ENCODE data around the gene TSC22D3. TPM values are rescaled to one million over a fixed set of nuclear protein-coding genes. Genes with fewer than 3 reads are reported as not detected.

The TSC22D3 gene
- polyA plus RNA-seq, 1 of the 3 experiments (the other 2 are of a cell fraction), result 9.2 TPM

GRCh38 chrX:107713543-107714205 is 61.9 kb downstream of the TSC22D3 start:
- ChIA-PET CTCF (interaction anchor here (1.1 to 1.3 kb wide), 2 partner anchors 54 to 63 kb away, joined by 3 read pairs; partner anchors contain the start of gene NCBP2L), POLR2A (no interaction called here)
- Histone ChIP-seq H2AFZ (ENCODE audit: low read depth) (no peak overlapping the region), H3F3A (replicated peaks; ENCODE audit: insufficient read depth) (no peaks in the 10 kb centered on the region), H3K36me3 (replicated peaks in 1 of 2; ENCODE audit: control insufficient read depth in 1 of 2, insufficient read depth in 2 of 2, low read length in 1 of 2) (no peaks in the 10 kb centered on the region), H3K9ac (no peak overlapping the region), H4K20me1 (ENCODE audit: insufficient read depth) (no peaks in the 10 kb centered on the region), H3K27me3 (ENCODE audit: insufficient read depth) (peaks cover 26% of the 10 kb centered on the region; the same call in 1 of the 2 replicates), H3K9me3 (no peaks in the 10 kb centered on the region), H3K4me3 (ENCODE audit: low read depth in 2 of 2, low read length in 1 of 2) (no peak overlapping the region), H3K4me2 (no peak overlapping the region), H3K4me1 (ENCODE audit: control insufficient read depth in 1 of 2, insufficient read depth in 2 of 2, low read depth in 1 of 2, low read length in 1 of 2) (peaks cover 6 to 13% of the 10 kb centered on the region in 2 experiments; a peak in 2 of 4 replicates), H3K9me2 (no peaks in the 10 kb centered on the region), H3K79me2 (ENCODE audit: insufficient read depth) (no peaks in the 10 kb centered on the region; the same call in 1 of the 2 replicates), H3K27ac (ENCODE audit: low read depth in 2 of 2, low read length in 1 of 2) (no peak overlapping the region)
- TF ChIP-seq RAD21 (IDR thresholded peaks at IDR 0.05; ENCODE audit: low read length) (no peak), GATA2 (CRISPR knock-in tag; IDR thresholded peaks at IDR 0.05) (no peak), JUND (IDR thresholded peaks at IDR 0.05) (no peak), REST (IDR thresholded peaks at IDR 0.05; ENCODE audit: low read depth, low read length) (no peak), MAX (IDR thresholded peaks at IDR 0.05; ENCODE audit: low read depth) (no peak), FOXM1 (IDR thresholded peaks at IDR 0.05; ENCODE audit: low read depth) (no peak), FOXJ3 (CRISPR knock-in tag; IDR thresholded peaks at IDR 0.05) (no peak), ZBTB33 (IDR thresholded peaks at IDR 0.05; ENCODE audit: borderline replicate concordance, low read depth) (no peak), USF2 (IDR thresholded peaks at IDR 0.05; ENCODE audit: borderline replicate concordance, low read depth, low read length) (no peak), GABPA (IDR thresholded peaks at IDR 0.05; ENCODE audit: low read depth) (no peak), NRF1 (IDR thresholded peaks at IDR 0.05; ENCODE audit: low read depth, low read length) (no peak), USF1 (IDR thresholded peaks at IDR 0.05; ENCODE audit: borderline replicate concordance, low read depth) (no peak), SMC3 (IDR thresholded peaks at IDR 0.05; ENCODE audit: low read depth, low read length) (no peak), RCOR1 (IDR thresholded peaks at IDR 0.05; ENCODE audit: low read length) (no peak), FOSL2 (IDR thresholded peaks at IDR 0.05; ENCODE audit: borderline replicate concordance, low read depth) (no peak), EZH2phosphoT487 (IDR thresholded peaks at IDR 0.05; ENCODE audit: borderline replicate concordance, low read depth) (no peak), YY1 (IDR thresholded peaks at IDR 0.05; ENCODE audit: low read depth) (no peak), TCF12 (IDR thresholded peaks at IDR 0.05) (no peak)
- 57% methylated on average over 9 of the region's 9 CpGs for WGBS (ENCODE audit: low lambda C conversion rate)
- DNase-seq, result no peak

Data from SK-N-SH (cell line).